ENCODE data around the gene ENOSF1. TPM values are rescaled to one million over a fixed set of nuclear protein-coding genes. Genes with fewer than 3 reads are reported as not detected.

ENOSF1 gene
- total RNA-seq, 3 donors from 2014 or later = 72.0 to 132 (median 95.2) TPM

DNA sequence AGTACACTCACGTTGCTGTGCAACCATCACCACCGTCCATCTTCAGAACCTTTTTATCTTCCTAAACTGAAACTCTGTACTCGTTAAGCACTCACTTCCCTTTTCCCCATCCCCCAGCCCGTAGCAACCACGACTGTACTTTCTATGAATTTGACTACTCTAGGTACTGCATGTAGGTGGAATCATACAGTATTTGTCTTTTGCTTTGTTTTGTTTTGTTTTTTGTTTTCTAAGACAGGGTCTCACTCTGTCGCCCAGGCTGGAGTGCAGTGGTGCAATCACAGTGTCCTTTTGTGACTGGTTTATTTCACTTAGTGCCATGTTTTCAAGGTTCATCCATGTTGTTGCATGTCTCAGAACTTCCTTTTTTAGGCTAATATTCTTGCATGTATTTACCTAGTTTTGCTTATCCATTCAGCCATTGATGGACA, 62.0 kb downstream of the ENOSF1 start:
- Histone ChIP-seq H3K4me1 (ENCODE audit: low read depth) (no peaks in the 10 kb centered on the region), H3K36me3 (ENCODE audit: low read depth) (no peaks in the 10 kb centered on the region), H3K4me3 (no peak overlapping the region), H3K9me3 (no peaks in the 10 kb centered on the region)
- DNase-seq (no peak), ATAC-seq (no peak)
- intact Hi-C loops (cut with DNase I, micrococcal nuclease) = no loop called here
- TF ChIP-seq, protein P1, sequence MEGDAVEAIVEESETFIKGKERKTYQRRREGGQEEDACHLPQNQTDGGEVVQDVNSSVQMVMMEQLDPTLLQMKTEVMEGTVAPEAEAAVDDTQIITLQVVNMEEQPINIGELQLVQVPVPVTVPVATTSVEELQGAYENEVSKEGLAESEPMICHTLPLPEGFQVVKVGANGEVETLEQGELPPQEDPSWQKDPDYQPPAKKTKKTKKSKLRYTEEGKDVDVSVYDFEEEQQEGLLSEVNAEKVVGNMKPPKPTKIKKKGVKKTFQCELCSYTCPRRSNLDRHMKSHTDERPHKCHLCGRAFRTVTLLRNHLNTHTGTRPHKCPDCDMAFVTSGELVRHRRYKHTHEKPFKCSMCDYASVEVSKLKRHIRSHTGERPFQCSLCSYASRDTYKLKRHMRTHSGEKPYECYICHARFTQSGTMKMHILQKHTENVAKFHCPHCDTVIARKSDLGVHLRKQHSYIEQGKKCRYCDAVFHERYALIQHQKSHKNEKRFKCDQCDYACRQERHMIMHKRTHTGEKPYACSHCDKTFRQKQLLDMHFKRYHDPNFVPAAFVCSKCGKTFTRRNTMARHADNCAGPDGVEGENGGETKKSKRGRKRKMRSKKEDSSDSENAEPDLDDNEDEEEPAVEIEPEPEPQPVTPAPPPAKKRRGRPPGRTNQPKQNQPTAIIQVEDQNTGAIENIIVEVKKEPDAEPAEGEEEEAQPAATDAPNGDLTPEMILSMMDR (IDR thresholded peaks at IDR 0.05) = no peak

DNA sequence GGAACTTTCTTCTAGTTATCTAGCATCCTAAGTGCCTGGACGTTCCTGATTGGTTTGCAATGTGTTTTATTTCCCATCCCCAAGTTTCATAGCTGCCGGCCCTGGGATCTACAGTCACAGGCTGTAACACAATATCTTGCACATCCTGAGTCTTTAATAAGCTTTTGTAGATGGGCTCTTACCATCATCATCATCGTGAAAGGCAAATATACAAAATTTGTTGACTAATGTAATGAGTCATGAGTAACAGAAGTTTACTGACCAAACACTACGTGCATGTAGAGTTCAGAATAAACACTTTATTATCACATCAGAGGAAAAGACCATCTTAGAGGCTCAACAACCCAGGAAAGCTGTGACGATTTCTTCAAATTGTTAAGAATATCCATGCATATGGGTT, 63.1 kb downstream of the ENOSF1 start:
- ATAC-seq (no peak), DNase-seq (no peak)
- no peak overlapping the region for H3K4me3 ChIP-seq
- H3K4me1 ChIP-seq (ENCODE audit: low read depth) = no peaks in the 10 kb centered on the region
- TF ChIP-seq, protein P1 (IDR thresholded peaks at IDR 0.05) = no peak
- intact Hi-C loops (cut with DNase I, micrococcal nuclease) = no loop called here
- H3K36me3 ChIP-seq (ENCODE audit: low read depth) = no peaks in the 10 kb centered on the region
- H3K9me3 ChIP-seq = no peaks in the 10 kb centered on the region

DNA sequence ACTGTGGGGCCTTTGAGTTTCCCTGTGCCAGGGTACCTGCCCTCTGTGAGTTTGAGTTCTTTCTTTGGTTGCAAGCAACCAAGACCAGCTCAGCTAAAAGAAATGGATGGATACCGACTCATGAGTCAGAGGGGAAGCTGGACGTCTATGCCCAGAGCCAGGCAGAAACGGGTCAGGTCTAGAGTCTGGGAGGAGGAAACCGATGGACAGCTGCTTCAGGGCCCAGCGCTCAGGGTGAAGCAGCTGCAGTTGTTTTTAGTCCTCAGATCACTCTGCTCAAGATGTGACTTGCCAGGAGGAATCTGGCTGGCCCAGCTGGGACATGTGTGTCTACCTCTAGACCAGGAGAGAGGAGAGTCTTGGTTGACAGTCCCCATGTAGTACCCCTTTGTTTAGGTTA, 65.1 kb downstream of the ENOSF1 start:
- TF ChIP-seq, protein P1 (IDR thresholded peaks at IDR 0.05) = no peak
- intact Hi-C loops (cut with DNase I, micrococcal nuclease) = no loop called here
- no peak for DNase-seq
- H3K36me3 ChIP-seq (ENCODE audit: low read depth) = no peaks in the 10 kb centered on the region
- H3K4me1 ChIP-seq (ENCODE audit: low read depth) = no peaks in the 10 kb centered on the region
- H3K9me3 ChIP-seq = no peaks in the 10 kb centered on the region
- no peak for ATAC-seq
- no peak overlapping the region for H3K4me3 ChIP-seq

DNA sequence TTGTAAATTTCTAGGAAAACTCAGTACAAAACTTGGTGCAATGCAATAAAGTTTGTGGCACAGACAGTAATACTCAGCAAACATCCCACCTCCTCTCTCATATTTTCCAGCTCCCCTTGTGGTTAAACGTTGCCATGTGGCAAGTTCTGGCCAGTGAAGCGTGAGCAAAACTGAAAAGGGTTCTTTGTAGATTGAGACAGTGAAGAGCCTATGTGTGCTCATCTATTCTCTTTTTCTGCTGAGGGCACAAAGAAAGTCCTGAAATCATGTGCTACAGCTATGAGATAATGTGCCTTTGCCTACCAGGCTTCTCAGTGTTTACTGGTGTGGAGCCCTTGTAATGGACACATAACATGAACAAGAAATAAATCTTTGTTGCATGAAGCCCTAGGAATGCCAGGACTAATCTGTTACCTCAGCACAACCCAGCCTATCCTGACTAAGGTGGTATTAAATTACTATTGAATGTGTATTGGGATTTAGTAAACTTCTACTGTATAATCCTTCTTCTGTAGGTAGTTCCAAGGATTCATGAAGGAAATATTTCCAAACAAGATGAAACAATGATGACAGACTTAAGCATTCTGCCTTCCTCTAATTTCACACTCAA, 67.9 kb downstream of the ENOSF1 start:
- Histone ChIP-seq H3K36me3 (ENCODE audit: low read depth) (no peaks in the 10 kb centered on the region), H3K4me3 (no peak overlapping the region), H3K9me3 (no peaks in the 10 kb centered on the region), H3K4me1 (ENCODE audit: low read depth) (no peaks in the 10 kb centered on the region)
- no peak for DNase-seq
- intact Hi-C loops (cut with DNase I, micrococcal nuclease) = no loop called here
- ATAC-seq = no peak
- TF ChIP-seq, protein P1 (IDR thresholded peaks at IDR 0.05) = no peak

DNA sequence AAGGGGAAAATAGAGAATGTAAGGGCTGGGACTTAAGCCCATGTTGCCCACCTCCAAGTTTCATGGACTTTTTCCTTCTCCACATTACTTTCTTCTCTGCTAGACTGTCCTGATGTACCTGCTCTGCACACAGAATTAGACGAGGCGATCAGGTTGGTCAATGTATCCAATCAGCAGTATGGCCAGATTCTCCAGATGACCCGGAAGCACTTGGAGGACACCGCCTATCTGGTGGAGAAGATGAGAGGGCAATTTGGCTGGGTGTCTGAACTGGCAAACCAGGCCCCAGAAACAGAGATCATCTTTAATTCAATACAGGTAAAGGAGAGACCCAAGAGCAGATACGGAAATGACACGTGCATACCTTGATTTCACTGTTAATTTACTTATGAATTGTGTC, 71.2 kb downstream of the ENOSF1 start:
- ATAC-seq (no peak), DNase-seq (no peak)
- no peak overlapping the region for H3K4me3 ChIP-seq
- H3K36me3 ChIP-seq (ENCODE audit: low read depth) = no peaks in the 10 kb centered on the region
- intact Hi-C loops (cut with DNase I, micrococcal nuclease) = no loop called here
- TF ChIP-seq, protein P1 (IDR thresholded peaks at IDR 0.05) = no peak
- no peaks in the 10 kb centered on the region for H3K9me3 ChIP-seq
- no peaks in the 10 kb centered on the region for H3K4me1 ChIP-seq (ENCODE audit: low read depth)

DNA sequence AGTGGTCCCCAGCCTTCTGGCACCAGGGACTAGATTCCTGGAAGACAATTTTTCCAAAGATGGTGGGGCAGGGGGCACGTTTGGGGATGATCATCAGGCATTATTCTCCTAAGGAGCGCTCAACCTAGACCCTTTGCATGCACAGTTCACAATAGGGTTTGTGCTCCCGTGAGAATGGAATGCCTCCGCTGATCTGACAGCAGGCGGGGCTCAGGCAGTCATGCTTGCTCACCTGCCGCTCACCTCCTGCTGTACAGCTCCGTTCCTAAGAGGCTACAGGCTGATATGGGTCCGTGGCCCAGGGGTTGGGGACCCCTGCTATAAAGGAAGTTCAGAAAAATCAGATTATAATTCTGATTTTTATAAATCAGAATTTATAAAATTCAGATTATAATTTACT, 77.3 kb downstream of the ENOSF1 start:
- DNase-seq (no peak), ATAC-seq (no peak)
- no peaks in the 10 kb centered on the region for H3K4me1 ChIP-seq (ENCODE audit: low read depth)
- TF ChIP-seq, protein P1 (IDR thresholded peaks at IDR 0.05) = no peak
- no peaks in the 10 kb centered on the region for H3K36me3 ChIP-seq (ENCODE audit: low read depth)
- no peaks in the 10 kb centered on the region for H3K9me3 ChIP-seq
- intact Hi-C loops (cut with DNase I, micrococcal nuclease) = no loop called here
- H3K4me3 ChIP-seq = no peak overlapping the region

Data from mucosa of descending colon (tissue), 3 donors.